Upper lobe of left lung (tissue), 4 donors: ENCODE results near the gene DMXL2.

Experiments used
- CTCF ChIP-seq, 6 experiments: fragments of 450-650 bp in 4 of 6; fragments of 200-600 bp in 2 of 6; sonication (generic) in 2 of 6; IDR thresholded peaks; one replicate each; pipeline ENCODE4 v1.5.1; 2016 to 2019; ENCODE audit warnings: antibody characterized with exemption in 6 of 6
- POLR2A ChIP-seq, 4 donors: fragments of 450-650 bp; IDR thresholded peaks; one replicate each; pipeline ENCODE4 v1.5.1; 2016 to 2017; ENCODE audit warnings: antibody characterized with exemption in 4 of 4, mild to moderate bottlenecking in 2 of 4

GRCh38 chr15:51642696-51643095 lies 20.1 kb upstream of the DMXL2 start:
- TF ChIP-seq POLR2A (IDR thresholded peaks at IDR 0.05) (no peak), CTCF (IDR thresholded peaks at IDR 0.05) (no peak)
